ENCODE measurements around the gene CAMSAP1.

CAMSAP1 gene

GRCh38 chr9:135797507-135798262 is 109.7 kb downstream of the CAMSAP1 start (continued):
- TF ChIP-seq SP3 (tag by site-specific recombination; IDR thresholded peaks at IDR 0.05) (no peak), SCRT1 (tag by site-specific recombination; IDR thresholded peaks at IDR 0.05; ENCODE audit: borderline replicate concordance) (no peak), ZFP37 (tag by site-specific recombination; IDR thresholded peaks at IDR 0.05) (no peak), ZNF621 (tag by site-specific recombination; IDR thresholded peaks at IDR 0.05) (no peak), PRDM1 (tag by site-specific recombination; IDR thresholded peaks at IDR 0.05) (no peak), ZNF184 (tag by site-specific recombination; IDR thresholded peaks at IDR 0.05) (no peak), ZFHX2 (tag by site-specific recombination; conservative IDR thresholded peaks at IDR 0.05) (peak; percentile 83), GLIS2 (tag by site-specific recombination; IDR thresholded peaks at IDR 0.05) (peak; percentile 44), ZNF658 (tag by site-specific recombination; IDR thresholded peaks at IDR 0.05) (no peak), ZNF837 (tag by site-specific recombination; IDR thresholded peaks at IDR 0.05) (no peak), ZBTB20 (tag by site-specific recombination; IDR thresholded peaks at IDR 0.05) (0 out of 2 replicates have a peak, but pooled peaks have one; percentile 3), ZNF423 (tag by site-specific recombination; IDR thresholded peaks at IDR 0.05) (no peak), ZNF335 (tag by site-specific recombination; conservative IDR thresholded peaks at IDR 0.05) (0 out of 2 replicates have a peak, but pooled peaks have one; percentile 25), ZNF350 (tag by site-specific recombination; IDR thresholded peaks at IDR 0.05) (no peak), ZNF555 (tag by site-specific recombination; conservative IDR thresholded peaks at IDR 0.05) (no peak), ZNF426 (tag by site-specific recombination; IDR thresholded peaks at IDR 0.05) (no peak), ZBTB6 (tag by site-specific recombination; IDR thresholded peaks at IDR 0.05) (no peak), KLF8 (tag by site-specific recombination; IDR thresholded peaks at IDR 0.05) (peak; percentile 44; the same call in 1 of the 2 replicates), AEBP2 (tag by site-specific recombination; IDR thresholded peaks at IDR 0.05; ENCODE audit: borderline replicate concordance) (no peak), SETDB1 (IDR thresholded peaks at IDR 0.05; ENCODE audit: insufficient read length, low read length) (no peak), ZNF391 (tag by site-specific recombination; IDR thresholded peaks at IDR 0.05; ENCODE audit: borderline replicate concordance, low read depth) (no peak), GLI4 (tag by site-specific recombination; IDR thresholded peaks at IDR 0.05) (no peak), ZBTB26 (tag by site-specific recombination; optimal IDR thresholded peaks at IDR 0.05) (no peak), KLF7 (tag by site-specific recombination; IDR thresholded peaks at IDR 0.05; ENCODE audit: borderline replicate concordance) (0 out of 2 replicates have a peak, but pooled peaks have one; percentile 21), ZNF132 (tag by site-specific recombination; IDR thresholded peaks at IDR 0.05; ENCODE audit: borderline replicate concordance) (no peak)
- TF ChIP-seq, protein P1, sequence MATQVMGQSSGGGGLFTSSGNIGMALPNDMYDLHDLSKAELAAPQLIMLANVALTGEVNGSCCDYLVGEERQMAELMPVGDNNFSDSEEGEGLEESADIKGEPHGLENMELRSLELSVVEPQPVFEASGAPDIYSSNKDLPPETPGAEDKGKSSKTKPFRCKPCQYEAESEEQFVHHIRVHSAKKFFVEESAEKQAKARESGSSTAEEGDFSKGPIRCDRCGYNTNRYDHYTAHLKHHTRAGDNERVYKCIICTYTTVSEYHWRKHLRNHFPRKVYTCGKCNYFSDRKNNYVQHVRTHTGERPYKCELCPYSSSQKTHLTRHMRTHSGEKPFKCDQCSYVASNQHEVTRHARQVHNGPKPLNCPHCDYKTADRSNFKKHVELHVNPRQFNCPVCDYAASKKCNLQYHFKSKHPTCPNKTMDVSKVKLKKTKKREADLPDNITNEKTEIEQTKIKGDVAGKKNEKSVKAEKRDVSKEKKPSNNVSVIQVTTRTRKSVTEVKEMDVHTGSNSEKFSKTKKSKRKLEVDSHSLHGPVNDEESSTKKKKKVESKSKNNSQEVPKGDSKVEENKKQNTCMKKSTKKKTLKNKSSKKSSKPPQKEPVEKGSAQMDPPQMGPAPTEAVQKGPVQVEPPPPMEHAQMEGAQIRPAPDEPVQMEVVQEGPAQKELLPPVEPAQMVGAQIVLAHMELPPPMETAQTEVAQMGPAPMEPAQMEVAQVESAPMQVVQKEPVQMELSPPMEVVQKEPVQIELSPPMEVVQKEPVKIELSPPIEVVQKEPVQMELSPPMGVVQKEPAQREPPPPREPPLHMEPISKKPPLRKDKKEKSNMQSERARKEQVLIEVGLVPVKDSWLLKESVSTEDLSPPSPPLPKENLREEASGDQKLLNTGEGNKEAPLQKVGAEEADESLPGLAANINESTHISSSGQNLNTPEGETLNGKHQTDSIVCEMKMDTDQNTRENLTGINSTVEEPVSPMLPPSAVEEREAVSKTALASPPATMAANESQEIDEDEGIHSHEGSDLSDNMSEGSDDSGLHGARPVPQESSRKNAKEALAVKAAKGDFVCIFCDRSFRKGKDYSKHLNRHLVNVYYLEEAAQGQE (tag by site-specific recombination; IDR thresholded peaks at IDR 0.05): no peak
- TF ChIP-seq, protein P2, sequence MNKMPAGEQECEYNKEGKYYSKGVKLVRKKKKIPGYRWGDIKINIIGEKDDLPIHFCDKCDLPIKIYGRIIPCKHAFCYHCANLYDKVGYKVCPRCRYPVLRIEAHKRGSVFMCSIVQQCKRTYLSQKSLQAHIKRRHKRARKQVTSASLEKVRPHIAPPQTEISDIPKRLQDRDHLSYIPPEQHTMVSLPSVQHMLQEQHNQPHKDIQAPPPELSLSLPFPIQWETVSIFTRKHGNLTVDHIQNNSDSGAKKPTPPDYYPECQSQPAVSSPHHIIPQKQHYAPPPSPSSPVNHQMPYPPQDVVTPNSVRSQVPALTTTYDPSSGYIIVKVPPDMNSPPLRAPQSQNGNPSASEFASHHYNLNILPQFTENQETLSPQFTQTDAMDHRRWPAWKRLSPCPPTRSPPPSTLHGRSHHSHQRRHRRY (tag by site-specific recombination; IDR thresholded peaks at IDR 0.05): no peak
- TF ChIP-seq, protein P3, sequence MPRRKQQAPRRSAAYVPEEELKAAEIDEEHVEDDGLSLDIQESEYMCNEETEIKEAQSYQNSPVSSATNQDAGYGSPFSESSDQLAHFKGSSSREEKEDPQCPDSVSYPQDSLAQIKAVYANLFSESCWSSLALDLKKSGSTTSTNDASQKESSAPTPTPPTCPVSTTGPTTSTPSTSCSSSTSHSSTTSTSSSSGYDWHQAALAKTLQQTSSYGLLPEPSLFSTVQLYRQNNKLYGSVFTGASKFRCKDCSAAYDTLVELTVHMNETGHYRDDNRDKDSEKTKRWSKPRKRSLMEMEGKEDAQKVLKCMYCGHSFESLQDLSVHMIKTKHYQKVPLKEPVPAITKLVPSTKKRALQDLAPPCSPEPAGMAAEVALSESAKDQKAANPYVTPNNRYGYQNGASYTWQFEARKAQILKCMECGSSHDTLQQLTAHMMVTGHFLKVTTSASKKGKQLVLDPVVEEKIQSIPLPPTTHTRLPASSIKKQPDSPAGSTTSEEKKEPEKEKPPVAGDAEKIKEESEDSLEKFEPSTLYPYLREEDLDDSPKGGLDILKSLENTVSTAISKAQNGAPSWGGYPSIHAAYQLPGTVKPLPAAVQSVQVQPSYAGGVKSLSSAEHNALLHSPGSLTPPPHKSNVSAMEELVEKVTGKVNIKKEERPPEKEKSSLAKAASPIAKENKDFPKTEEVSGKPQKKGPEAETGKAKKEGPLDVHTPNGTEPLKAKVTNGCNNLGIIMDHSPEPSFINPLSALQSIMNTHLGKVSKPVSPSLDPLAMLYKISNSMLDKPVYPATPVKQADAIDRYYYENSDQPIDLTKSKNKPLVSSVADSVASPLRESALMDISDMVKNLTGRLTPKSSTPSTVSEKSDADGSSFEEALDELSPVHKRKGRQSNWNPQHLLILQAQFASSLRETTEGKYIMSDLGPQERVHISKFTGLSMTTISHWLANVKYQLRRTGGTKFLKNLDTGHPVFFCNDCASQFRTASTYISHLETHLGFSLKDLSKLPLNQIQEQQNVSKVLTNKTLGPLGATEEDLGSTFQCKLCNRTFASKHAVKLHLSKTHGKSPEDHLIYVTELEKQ (tag by site-specific recombination; IDR thresholded peaks at IDR 0.05; ENCODE audit: borderline replicate concordance): no peak
